ENCODE measurements around the gene ZRANB2.

GRCh38 chr1:71044833-71045232 is 36.0 kb downstream of the ZRANB2 start:
- TF ChIP-seq CTCF (conservative IDR thresholded peaks at IDR 0.05; ENCODE audit: low read length) (no peak), EZH2phosphoT487 (IDR thresholded peaks at IDR 0.05; ENCODE audit: borderline replicate concordance, low read depth, low read length) (no peak)
